Body of pancreas (tissue), 4 donors: ENCODE results near the gene ST3GAL3.

Source experiments
- POLR2A ChIP-seq, 3 donors: fragments of 450-650 bp; IDR thresholded peaks; one replicate each; pipeline ENCODE4 v1.6.1; 2016; ENCODE audit warnings: antibody characterized with exemption in 3 of 3, mild to moderate bottlenecking in 2 of 3
- TF ChIP-seq, protein P1 (sequence below), 7 experiments: fragments of 450-650 bp in 4 of 7; fragments of 200-600 bp in 3 of 7; sonication (generic) in 3 of 7; IDR thresholded peaks; one replicate each; pipeline ENCODE4 v1.5.1; 2016 to 2019; ENCODE audit warnings: antibody characterized with exemption in 7 of 7

DNA sequence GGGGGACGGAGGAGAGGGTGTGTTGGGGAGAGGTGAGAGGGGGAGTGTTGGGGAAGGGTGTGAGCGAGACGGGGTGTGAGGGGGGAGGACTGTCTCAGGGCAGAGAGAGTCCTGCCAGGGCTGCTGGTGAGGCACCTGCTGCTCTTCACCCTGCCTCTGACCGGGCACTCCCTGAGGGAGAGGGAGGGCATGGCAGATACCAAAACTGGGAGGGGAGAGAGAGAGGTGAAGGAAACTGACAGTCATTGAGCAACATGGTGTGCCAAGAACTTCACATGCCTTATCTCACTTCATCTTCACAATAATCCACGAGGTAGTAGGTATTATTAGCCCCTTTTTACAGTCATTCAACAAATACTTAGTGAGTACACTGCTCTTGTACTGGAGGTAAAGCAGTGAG, 164.9 kb downstream of the ST3GAL3 start:
- TF ChIP-seq, protein P1, sequence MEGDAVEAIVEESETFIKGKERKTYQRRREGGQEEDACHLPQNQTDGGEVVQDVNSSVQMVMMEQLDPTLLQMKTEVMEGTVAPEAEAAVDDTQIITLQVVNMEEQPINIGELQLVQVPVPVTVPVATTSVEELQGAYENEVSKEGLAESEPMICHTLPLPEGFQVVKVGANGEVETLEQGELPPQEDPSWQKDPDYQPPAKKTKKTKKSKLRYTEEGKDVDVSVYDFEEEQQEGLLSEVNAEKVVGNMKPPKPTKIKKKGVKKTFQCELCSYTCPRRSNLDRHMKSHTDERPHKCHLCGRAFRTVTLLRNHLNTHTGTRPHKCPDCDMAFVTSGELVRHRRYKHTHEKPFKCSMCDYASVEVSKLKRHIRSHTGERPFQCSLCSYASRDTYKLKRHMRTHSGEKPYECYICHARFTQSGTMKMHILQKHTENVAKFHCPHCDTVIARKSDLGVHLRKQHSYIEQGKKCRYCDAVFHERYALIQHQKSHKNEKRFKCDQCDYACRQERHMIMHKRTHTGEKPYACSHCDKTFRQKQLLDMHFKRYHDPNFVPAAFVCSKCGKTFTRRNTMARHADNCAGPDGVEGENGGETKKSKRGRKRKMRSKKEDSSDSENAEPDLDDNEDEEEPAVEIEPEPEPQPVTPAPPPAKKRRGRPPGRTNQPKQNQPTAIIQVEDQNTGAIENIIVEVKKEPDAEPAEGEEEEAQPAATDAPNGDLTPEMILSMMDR (IDR thresholded peaks at IDR 0.05) = no peak
- no peak for TF ChIP-seq POLR2A (IDR thresholded peaks at IDR 0.05)
